ENCODE results near the gene LHX3. TPM values are rescaled to one million over a fixed set of nuclear protein-coding genes. Genes with fewer than 3 reads are reported as not detected.

The LHX3 gene
- total RNA-seq, 6 experiments from 2014 or later, result not detected

DNA sequence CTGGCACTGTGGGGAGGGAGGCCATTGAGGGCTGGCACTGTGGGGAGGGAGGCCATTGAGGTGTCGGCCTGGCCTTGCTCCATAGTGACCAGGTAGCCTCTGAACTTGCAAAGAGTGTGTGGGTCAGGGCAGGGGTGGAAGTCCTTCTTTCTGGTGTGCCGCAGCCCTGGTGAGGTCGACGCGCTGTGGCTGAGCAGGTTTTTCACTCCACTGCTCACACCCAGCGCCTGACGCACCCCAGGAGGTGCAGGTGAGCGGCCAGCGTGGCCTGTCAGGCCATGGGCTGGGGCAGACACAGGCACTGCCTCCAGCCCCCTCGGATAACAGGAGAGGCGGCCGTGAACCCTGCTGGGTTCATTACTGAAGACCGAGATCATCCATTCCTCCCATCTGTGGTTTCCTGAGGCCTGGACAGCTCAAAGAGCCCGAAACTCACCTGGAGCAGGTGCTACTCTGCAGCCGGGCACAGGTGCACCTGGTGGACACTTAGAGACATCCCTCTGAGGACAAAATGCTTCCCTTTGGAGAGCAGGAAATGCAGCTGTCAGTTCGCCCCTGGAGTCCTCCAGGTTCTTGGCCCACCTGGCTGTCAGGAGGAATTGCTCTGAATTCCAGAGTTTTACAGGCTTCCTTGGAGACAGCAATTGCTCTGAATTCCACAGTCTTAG is 32.4 kb downstream of the LHX3 start:
- H3K27me3 ChIP-seq, result no peaks in the 10 kb centered on the region
- intact Hi-C loops (cut with DNase I), result loop anchor here in 1 of 2 donors (10.0 kb wide), 1 partner anchor 102 kb away; no protein-coding TSS in a partner anchor
- WGBS (ENCODE audit: insufficient coverage, low coverage, low lambda C conversion rate, missing lambda C conversion rate), result no CpG with 5 or more reads among the region's 16 CpGs
- no peak for DNase-seq
- TF ChIP-seq, protein P1, sequence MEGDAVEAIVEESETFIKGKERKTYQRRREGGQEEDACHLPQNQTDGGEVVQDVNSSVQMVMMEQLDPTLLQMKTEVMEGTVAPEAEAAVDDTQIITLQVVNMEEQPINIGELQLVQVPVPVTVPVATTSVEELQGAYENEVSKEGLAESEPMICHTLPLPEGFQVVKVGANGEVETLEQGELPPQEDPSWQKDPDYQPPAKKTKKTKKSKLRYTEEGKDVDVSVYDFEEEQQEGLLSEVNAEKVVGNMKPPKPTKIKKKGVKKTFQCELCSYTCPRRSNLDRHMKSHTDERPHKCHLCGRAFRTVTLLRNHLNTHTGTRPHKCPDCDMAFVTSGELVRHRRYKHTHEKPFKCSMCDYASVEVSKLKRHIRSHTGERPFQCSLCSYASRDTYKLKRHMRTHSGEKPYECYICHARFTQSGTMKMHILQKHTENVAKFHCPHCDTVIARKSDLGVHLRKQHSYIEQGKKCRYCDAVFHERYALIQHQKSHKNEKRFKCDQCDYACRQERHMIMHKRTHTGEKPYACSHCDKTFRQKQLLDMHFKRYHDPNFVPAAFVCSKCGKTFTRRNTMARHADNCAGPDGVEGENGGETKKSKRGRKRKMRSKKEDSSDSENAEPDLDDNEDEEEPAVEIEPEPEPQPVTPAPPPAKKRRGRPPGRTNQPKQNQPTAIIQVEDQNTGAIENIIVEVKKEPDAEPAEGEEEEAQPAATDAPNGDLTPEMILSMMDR (IDR thresholded peaks at IDR 0.05), result no peak
- no peak for TF ChIP-seq POLR2A (IDR thresholded peaks at IDR 0.05)
- no peak for ATAC-seq
- H3K36me3 ChIP-seq, result no peaks in the 10 kb centered on the region
- H3K9me3 ChIP-seq, result no peaks in the 10 kb centered on the region
- no peak overlapping the region for H3K4me3 ChIP-seq
- H3K27ac ChIP-seq, result no peak overlapping the region
- no peaks in the 10 kb centered on the region for H3K4me1 ChIP-seq

DNA sequence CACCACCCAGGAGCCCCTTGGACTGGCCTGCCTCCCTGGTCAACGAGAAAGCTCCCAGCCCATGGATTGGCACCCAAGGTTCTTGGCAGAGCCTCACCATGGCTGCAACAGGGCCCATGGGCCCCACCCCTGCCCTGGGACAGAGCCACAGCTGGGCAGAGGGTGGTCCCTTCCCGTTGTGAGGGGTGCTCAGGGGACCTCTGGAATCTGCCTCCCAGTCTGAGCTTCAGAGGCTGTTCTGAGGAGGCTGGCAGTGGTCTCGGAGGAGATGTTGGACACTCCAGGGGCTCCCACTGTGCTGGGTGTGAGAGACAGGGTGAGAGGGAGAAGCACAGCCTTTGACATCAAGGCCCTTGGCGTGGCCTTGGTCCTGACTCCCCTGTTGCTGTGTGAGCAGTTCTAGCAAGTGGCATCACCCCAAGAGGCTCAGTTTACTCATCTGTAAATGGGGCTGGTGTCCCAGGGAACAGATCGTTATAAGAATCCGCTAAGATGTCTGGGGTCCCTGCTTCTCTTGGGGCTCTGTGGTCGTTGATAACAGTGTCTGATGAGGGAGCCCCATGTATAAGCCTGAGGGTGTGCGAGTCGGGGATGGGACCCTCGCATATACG is 33.0 kb downstream of the LHX3 start:
- Histone ChIP-seq H3K9me3 (no peaks in the 10 kb centered on the region), H3K36me3 (no peaks in the 10 kb centered on the region), H3K27ac (no peak overlapping the region), H3K4me1 (no peaks in the 10 kb centered on the region), H3K4me3 (no peak overlapping the region), H3K27me3 (no peaks in the 10 kb centered on the region)
- WGBS (ENCODE audit: insufficient coverage, low coverage, low lambda C conversion rate, missing lambda C conversion rate), result 70% methylated on average over 2 of the region's 11 CpGs
- no peak for DNase-seq
- TF ChIP-seq POLR2A (IDR thresholded peaks at IDR 0.05), result no peak
- TF ChIP-seq, protein P1 (IDR thresholded peaks at IDR 0.05), result no peak
- ATAC-seq, result no peak
- intact Hi-C loops (cut with DNase I), result loop anchor here in 1 of 2 donors (10.0 kb wide), 1 partner anchor 103 kb away; no protein-coding TSS in a partner anchor

DNA sequence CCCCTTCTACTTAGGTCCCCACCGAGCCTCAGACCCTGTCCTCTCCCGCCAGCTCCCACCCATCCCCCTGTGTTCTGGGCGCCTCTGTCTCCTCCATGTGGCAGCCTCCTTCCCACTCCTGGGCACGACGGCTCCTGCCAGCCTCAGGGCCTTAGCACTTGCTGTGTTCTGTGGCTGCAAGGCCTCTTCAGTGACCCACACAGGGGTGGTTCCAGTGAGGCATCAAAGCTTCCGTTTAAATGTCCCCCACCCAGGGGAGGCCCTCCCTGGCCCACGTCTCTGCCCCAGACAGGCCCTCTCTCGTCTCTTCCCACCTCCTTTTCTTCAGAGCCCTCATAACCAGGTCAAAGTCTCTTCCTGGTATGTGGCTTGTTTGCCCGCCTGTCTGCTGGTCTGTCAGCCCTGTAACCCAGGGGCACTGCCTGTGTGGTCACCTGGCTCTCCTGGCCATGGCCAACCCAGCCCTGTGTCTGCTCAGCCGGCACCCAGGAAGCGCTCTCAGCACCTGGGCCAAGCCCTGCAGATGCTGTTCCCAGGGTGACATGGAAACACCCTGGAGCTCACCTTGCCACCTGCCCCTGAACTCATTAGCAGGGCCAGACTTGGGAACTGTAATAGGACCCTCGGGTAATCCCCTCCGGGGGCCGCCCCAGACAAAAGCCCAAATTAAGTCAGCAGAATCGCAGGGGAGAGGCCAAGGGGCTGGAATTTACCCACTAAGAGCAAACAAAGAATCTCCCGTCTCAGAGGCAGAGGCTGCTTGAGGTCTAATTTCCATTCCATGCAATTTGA is 33.7 kb downstream of the LHX3 start:
- 38% methylated on average over 5 of the region's 16 CpGs for WGBS (ENCODE audit: insufficient coverage, low coverage, low lambda C conversion rate, missing lambda C conversion rate)
- intact Hi-C loops (cut with DNase I), result loop anchor here in 1 of 2 donors (10.0 kb wide), 1 partner anchor 104 kb away; no protein-coding TSS in a partner anchor
- ATAC-seq (peak; percentile 20 to 65 (median 33)), DNase-seq (peak in 1 of 3 donors; percentile 34)
- Histone ChIP-seq H3K27me3 (no peaks in the 10 kb centered on the region), H3K4me3 (no peak overlapping the region), H3K36me3 (no peaks in the 10 kb centered on the region), H3K9me3 (no peaks in the 10 kb centered on the region), H3K4me1 (no peaks in the 10 kb centered on the region), H3K27ac (no peak overlapping the region)
- TF ChIP-seq, protein P1 (IDR thresholded peaks at IDR 0.05), result no peak
- TF ChIP-seq POLR2A (IDR thresholded peaks at IDR 0.05), result no peak

DNA sequence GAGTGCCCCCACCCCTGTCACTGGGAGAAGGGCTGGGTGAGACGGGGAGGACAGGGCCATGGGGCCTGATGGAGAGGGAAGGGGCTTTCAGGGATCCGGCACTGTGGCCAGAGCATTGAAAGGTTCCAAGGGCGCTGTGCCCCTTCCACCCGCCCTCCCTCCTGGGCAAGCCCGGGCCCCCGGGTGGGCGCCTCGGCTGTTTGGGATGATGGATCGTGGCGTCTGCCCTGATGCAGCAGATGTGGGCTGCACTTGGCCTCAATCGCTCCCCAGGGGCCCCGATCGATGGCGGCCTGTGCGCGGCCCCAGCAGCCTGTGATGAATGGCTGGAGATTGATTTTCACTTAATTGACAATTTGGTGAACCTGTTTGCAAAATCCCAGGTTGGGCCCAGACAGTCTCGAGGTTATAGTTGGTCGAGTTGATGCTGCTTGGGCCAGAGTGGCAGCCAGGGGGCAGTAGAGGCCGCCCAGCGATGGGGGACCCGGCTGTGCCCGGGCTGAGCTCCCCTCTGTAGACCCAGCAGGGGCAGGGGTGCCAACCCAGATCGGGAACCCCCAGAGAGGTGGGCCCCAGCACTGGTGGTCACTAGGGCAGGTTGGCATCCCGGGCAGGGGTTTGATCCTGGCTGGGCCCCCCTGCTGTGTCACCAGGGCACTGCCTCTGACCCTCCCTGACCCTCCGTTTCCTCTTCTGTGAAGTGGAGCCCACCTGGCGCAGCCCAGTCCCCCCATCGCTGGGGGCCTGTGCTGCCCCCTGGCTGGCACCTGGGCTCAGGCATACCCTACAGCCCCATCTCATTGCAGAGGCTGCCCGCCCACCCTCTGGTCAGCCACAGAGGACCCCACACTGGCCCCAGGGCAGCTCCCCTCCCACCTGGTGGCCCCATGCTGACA is 34.7 kb downstream of the LHX3 start:
- TF ChIP-seq, protein P1 (IDR thresholded peaks at IDR 0.05), result peak; percentile 66 to 81 (median 69)
- no peak for TF ChIP-seq POLR2A (IDR thresholded peaks at IDR 0.05)
- WGBS (ENCODE audit: insufficient coverage, low coverage, low lambda C conversion rate, missing lambda C conversion rate), result 37% methylated on average over 6 of the region's 28 CpGs
- H3K27me3 ChIP-seq, result no peaks in the 10 kb centered on the region
- H3K36me3 ChIP-seq, result no peaks in the 10 kb centered on the region
- H3K27ac ChIP-seq, result no peak overlapping the region
- no peaks in the 10 kb centered on the region for H3K4me1 ChIP-seq
- no peaks in the 10 kb centered on the region for H3K9me3 ChIP-seq
- intact Hi-C loops (cut with DNase I), result loop anchor here in 1 of 2 donors (10.0 kb wide), 1 partner anchor 105 kb away; no protein-coding TSS in a partner anchor
- no peak overlapping the region for H3K4me3 ChIP-seq
- DNase-seq, result peak; percentile 49 to 63 (median 57)
- peak; percentile 76 to 90 (median 85) for ATAC-seq
